ENCODE measurements around the gene CACUL1. TPM values are rescaled to one million over a fixed set of nuclear protein-coding genes. Genes with fewer than 3 reads are reported as not detected.
A peak's percentile ranks its signal among the peaks of the same experiment; 100 is the strongest.
"Not testable (repeated sequence)": the region's sequence is repeated elsewhere in the genome, so short reads cannot be mapped to it uniquely, and the experiment has no call there.

CACUL1 gene
- total RNA-seq, 6 experiments from 2014 or later: 31.5 to 34.0 (median 32.7) TPM

- H3K4me1 Mint-ChIP-seq (ENCODE audit: low read depth): no peaks in the 10 kb centered on the region
- H3K36me3 Mint-ChIP-seq (ENCODE audit: low read depth): no peaks in the 10 kb centered on the region
- peaks cover 10% of the 10 kb centered on the region; the same call in 1 of the 2 replicates for H3K9me3 Mint-ChIP-seq
- H3K4me3 Mint-ChIP-seq: no peak overlapping the region
- H3K27me3 Mint-ChIP-seq (ENCODE audit: insufficient read depth): peaks cover 29% of the 10 kb centered on the region
- no peak for TF ChIP-seq CTCF (IDR thresholded peaks at IDR 0.05)
- no peak overlapping the region for H3K27ac Mint-ChIP-seq
- peak; percentile 55 for DNase-seq
Observed at GRCh38 chr10:118798231-118798662, 43.5 kb upstream of the CACUL1 start.

GRCh38 chr10:118794971-118795370 lies 40.2 kb upstream of the CACUL1 start:
- Mint-ChIP-seq H3K9me3 (peaks cover 10% of the 10 kb centered on the region; the same call in 1 of the 2 replicates), H3K27me3 (ENCODE audit: insufficient read depth) (peaks cover 20% of the 10 kb centered on the region)
- H3K4me1 Mint-ChIP-seq (ENCODE audit: low read depth); H3K27ac Mint-ChIP-seq; H3K36me3 Mint-ChIP-seq (ENCODE audit: low read depth); H3K4me3 Mint-ChIP-seq; DNase-seq: not testable (repeated sequence)

- Mint-ChIP-seq H3K4me1 (ENCODE audit: low read depth) (no peaks in the 10 kb centered on the region), H3K36me3 (ENCODE audit: low read depth) (no peaks in the 10 kb centered on the region), H3K27ac (no peak overlapping the region), H3K27me3 (ENCODE audit: insufficient read depth) (peaks cover 14% of the 10 kb centered on the region), H3K4me3 (no peak overlapping the region), H3K9me3 (peaks cover 10% of the 10 kb centered on the region; the same call in 1 of the 2 replicates)
- no peak for TF ChIP-seq CTCF (IDR thresholded peaks at IDR 0.05)
- no peak for DNase-seq
Observed at GRCh38 chr10:118793545-118793944, 38.8 kb upstream of the CACUL1 start.

DNA sequence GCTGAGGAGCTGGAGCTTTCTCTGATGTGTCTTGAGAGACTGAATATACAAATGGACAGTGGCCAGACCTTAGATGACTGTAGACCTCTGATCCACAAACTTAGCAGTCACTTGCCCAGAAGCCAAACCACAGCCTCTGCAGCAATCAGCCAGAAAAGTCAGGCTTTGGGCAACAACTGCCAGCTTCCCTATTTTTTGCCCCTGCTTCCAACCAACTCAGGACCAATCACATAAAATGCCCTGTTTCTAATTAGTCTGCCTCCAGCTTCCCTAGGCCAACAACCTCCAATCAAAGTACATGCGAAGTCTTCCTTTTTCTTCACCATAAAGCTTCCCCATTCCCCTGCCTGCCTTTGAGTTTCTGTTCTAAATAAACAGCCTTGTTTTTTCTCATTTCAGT lies 37.8 kb upstream of the CACUL1 start:
- Mint-ChIP-seq H3K27me3 (ENCODE audit: insufficient read depth) (peaks cover 8% of the 10 kb centered on the region), H3K9me3 (peaks cover 10% of the 10 kb centered on the region; the same call in 1 of the 2 replicates), H3K27ac (no peak overlapping the region), H3K4me3 (no peak overlapping the region), H3K36me3 (ENCODE audit: low read depth) (no peaks in the 10 kb centered on the region), H3K4me1 (ENCODE audit: low read depth) (no peaks in the 10 kb centered on the region)
- TF ChIP-seq CTCF (IDR thresholded peaks at IDR 0.05): no peak
- peak; percentile 23 for DNase-seq

GRCh38 chr10:118790058-118790457 lies 35.3 kb upstream of the CACUL1 start:
- TF ChIP-seq CTCF (IDR thresholded peaks at IDR 0.05): no peak
- no peaks in the 10 kb centered on the region; the same call in 1 of the 2 replicates for H3K9me3 Mint-ChIP-seq
- H3K36me3 Mint-ChIP-seq (ENCODE audit: low read depth): no peaks in the 10 kb centered on the region
- peaks cover 14% of the 10 kb centered on the region for H3K27me3 Mint-ChIP-seq (ENCODE audit: insufficient read depth)
- no peak overlapping the region for H3K4me3 Mint-ChIP-seq
- no peak for DNase-seq
- H3K27ac Mint-ChIP-seq: no peak overlapping the region
- H3K4me1 Mint-ChIP-seq (ENCODE audit: low read depth): no peaks in the 10 kb centered on the region

DNA sequence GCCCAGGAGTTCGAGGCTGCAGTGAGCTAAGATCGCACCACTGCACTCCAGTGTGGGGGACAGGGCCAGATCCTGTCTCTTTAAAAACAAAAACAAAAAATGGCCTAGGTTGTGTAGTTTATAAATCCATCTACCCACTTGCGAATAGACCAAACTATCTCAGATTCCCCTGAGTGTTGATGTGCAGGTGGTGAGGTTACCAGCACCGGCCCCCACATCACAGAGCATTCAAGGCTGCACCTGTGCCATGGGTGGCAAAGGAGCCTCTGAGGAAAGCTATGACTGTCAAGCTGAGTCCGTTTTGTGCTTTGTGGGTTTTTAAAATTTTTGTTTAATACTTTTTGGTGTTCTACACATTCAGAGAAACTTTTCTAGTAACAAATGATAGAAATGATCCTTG lies 30.8 kb upstream of the CACUL1 start:
- H3K36me3 Mint-ChIP-seq (ENCODE audit: low read depth): no peaks in the 10 kb centered on the region
- no peak for DNase-seq
- H3K27me3 Mint-ChIP-seq (ENCODE audit: insufficient read depth): peaks cover 19% of the 10 kb centered on the region
- TF ChIP-seq CTCF (IDR thresholded peaks at IDR 0.05): no peak
- no peaks in the 10 kb centered on the region for H3K9me3 Mint-ChIP-seq
- H3K27ac Mint-ChIP-seq: no peak overlapping the region
- H3K4me3 Mint-ChIP-seq: no peak overlapping the region
- H3K4me1 Mint-ChIP-seq (ENCODE audit: low read depth): no peaks in the 10 kb centered on the region

Measured in HFFc6 (cell line).